ENCODE data around the gene NLRP12. TPM values are rescaled to one million over a fixed set of nuclear protein-coding genes. Genes with fewer than 3 reads are reported as not detected.
"Not testable (repeated sequence)": the region's sequence is repeated elsewhere in the genome, so short reads cannot be mapped to it uniquely, and the experiment has no call there.

Gene NLRP12
- total RNA-seq, 2 donors from 2014 or later, result not detected

- H3K9me3 Mint-ChIP-seq, result no peaks in the 10 kb centered on the region
- H3K36me3 Mint-ChIP-seq (ENCODE audit: low read depth), result no peaks in the 10 kb centered on the region
- no peak overlapping the region for H3K4me3 Mint-ChIP-seq
- peaks cover 11% of the 10 kb centered on the region for H3K4me1 Mint-ChIP-seq
- ATAC-seq (replicated peaks), result peak; percentile 59
- peaks cover 12% of the 10 kb centered on the region for H3K27me3 Mint-ChIP-seq
- H3K27ac Mint-ChIP-seq, result no peak overlapping the region
Observed at GRCh38 chr19:53853707-53854106, 29.6 kb upstream of the NLRP12 start.

DNA sequence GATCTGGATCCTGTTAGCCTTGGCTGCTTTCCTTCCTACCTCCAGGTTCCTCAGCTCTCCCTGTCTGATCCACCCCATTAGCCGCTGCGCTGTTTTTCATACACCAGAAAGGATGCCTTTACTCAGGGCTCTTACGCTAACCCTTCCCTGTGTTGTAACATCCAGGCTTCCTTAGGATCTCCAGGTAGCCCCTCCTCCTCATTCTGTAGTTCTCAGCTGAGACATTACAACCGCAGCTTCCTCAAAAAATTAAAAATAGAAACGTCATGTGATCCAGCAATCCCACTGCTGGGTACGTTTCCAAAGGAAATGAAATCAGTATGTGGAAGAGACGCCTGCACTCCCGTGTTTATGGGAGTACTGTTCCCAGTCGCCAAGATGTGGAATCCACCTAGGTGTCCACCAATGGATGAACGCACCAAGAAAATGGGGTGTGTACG is 25.1 kb upstream of the NLRP12 start:
- Mint-ChIP-seq H3K27me3 (peaks cover 16% of the 10 kb centered on the region), H3K4me3 (no peak overlapping the region), H3K9me3 (no peaks in the 10 kb centered on the region), H3K36me3 (ENCODE audit: low read depth) (no peaks in the 10 kb centered on the region), H3K4me1 (peaks cover 11% of the 10 kb centered on the region), H3K27ac (no peak overlapping the region)
- no peak for ATAC-seq (replicated peaks)

DNA sequence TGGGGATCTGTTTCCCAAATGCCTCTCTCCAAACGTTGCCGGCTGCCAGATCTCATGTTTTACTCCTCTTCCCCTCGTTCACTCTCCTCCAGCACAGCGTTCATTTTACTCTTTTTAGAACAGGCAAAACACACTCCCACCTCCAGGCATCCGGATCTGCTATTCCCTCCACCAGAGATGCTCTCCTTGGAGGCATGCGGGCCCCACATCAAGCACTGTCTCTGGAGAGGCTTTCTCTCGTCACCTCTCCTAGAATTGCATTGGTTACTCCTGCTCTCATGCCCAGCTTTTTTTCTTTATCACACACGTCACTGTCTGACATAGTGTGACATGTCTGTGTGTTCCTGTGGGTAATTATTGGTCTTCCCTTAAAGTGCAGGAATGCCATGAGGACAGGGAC is 23.4 kb upstream of the NLRP12 start:
- Mint-ChIP-seq H3K27ac (no peak overlapping the region), H3K36me3 (ENCODE audit: low read depth) (no peaks in the 10 kb centered on the region), H3K9me3 (no peaks in the 10 kb centered on the region), H3K27me3 (peaks cover 13% of the 10 kb centered on the region), H3K4me3 (no peak overlapping the region), H3K4me1 (peaks cover 6% of the 10 kb centered on the region)
- no peak for ATAC-seq (replicated peaks)

GRCh38 chr19:53844849-53845246 is 20.7 kb upstream of the NLRP12 start:
- peak; percentile 37 for ATAC-seq (replicated peaks)
- no peaks in the 10 kb centered on the region for H3K9me3 Mint-ChIP-seq
- no peak overlapping the region for H3K27ac Mint-ChIP-seq
- H3K36me3 Mint-ChIP-seq (ENCODE audit: low read depth), result no peaks in the 10 kb centered on the region
- no peak overlapping the region for H3K4me3 Mint-ChIP-seq
- peaks cover 5% of the 10 kb centered on the region for H3K4me1 Mint-ChIP-seq
- peaks cover 10% of the 10 kb centered on the region for H3K27me3 Mint-ChIP-seq

DNA sequence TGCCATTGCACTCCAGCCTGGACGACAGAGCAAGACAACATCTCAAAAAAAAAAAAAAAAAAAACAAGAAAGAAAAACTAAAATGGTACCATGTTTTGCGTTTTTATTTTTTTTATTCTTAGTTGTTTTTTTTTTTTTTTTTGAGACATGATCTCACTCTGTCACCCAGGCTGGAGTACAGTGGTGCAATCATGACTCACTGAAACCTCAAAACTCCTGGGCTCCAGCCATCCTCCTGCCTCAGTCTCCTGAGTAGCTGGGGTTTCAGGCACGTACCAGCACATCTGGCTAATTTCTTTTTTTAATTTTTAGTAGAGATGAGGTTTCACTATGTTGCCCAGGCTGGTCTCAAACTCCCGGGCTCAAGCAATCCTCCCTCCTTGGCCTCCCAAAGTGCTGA is 16.8 kb upstream of the NLRP12 start:
- not testable (repeated sequence) for H3K36me3 Mint-ChIP-seq (ENCODE audit: low read depth); H3K4me1 Mint-ChIP-seq; H3K27me3 Mint-ChIP-seq; H3K4me3 Mint-ChIP-seq; H3K9me3 Mint-ChIP-seq; H3K27ac Mint-ChIP-seq
- peak; percentile 42 for ATAC-seq (replicated peaks)

GRCh38 chr19:53840241-53840640 is 16.1 kb upstream of the NLRP12 start:
- H3K9me3 Mint-ChIP-seq; H3K36me3 Mint-ChIP-seq (ENCODE audit: low read depth); H3K27me3 Mint-ChIP-seq; ATAC-seq (replicated peaks); H3K4me3 Mint-ChIP-seq; H3K27ac Mint-ChIP-seq; H3K4me1 Mint-ChIP-seq: not testable (repeated sequence)

GRCh38 chr19:53838446-53838845 is 14.3 kb upstream of the NLRP12 start:
- not testable (repeated sequence) for H3K4me3 Mint-ChIP-seq

DNA sequence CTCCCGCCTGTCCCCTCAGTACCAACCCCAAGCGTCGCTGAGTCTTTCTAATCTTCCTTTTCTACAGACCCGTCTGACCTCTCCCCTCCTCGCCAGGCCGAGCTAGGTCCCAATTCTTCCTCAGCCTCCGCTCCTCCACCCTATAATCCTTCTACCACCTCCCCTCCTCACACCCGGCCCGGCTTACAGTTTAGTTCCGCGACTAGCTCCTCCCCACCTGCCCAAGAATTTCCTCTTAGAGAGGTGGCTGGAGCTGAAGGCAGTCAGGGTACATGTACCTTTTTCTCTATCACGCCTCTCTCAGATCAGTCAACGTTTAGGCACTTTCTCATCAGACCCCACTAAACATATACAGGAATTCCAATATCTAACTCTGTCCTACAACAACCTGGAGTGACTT is 8.7 kb upstream of the NLRP12 start:
- H3K27ac Mint-ChIP-seq; H3K9me3 Mint-ChIP-seq; H3K4me1 Mint-ChIP-seq; H3K36me3 Mint-ChIP-seq (ENCODE audit: low read depth); H3K4me3 Mint-ChIP-seq; ATAC-seq (replicated peaks): not testable (repeated sequence)
- H3K27me3 Mint-ChIP-seq, result peaks cover 38% of the 10 kb centered on the region

More at GRCh38 chr19:53838446-53838845, 14.3 kb upstream of the NLRP12 start:
- H3K4me1 Mint-ChIP-seq; ATAC-seq (replicated peaks); H3K9me3 Mint-ChIP-seq; H3K36me3 Mint-ChIP-seq (ENCODE audit: low read depth); H3K27ac Mint-ChIP-seq: not testable (repeated sequence)
- peaks cover 22% of the 10 kb centered on the region for H3K27me3 Mint-ChIP-seq

DNA sequence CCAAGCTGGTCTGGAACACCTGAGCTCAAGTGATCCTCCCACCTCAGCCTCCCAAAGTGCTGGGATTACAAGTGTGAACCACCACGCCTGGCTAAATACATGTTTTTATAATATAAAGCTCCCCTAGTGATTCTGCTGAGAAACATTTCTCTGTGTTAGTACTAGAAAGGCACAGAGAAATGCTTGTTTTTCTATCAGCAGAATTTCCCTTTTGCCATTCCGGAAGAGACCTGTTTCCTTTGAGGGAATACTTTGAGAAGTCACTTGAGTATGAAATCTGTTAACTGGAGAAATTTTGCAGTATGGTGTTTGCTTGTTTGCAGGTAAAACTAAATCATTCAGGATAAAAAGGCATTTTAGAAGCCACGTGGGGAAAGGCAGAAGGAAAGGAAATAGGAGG is 4.4 kb upstream of the NLRP12 start:
- H3K36me3 Mint-ChIP-seq (ENCODE audit: low read depth), result no peaks in the 10 kb centered on the region
- peaks cover 41% of the 10 kb centered on the region for H3K27me3 Mint-ChIP-seq
- no peaks in the 10 kb centered on the region for H3K9me3 Mint-ChIP-seq
- H3K27ac Mint-ChIP-seq, result no peak overlapping the region
- H3K4me1 Mint-ChIP-seq, result no peaks in the 10 kb centered on the region
- no peak overlapping the region for H3K4me3 Mint-ChIP-seq
- ATAC-seq (replicated peaks), result no peak

- H3K4me3 Mint-ChIP-seq, result no peak overlapping the region
- no peak for ATAC-seq (replicated peaks)
Observed at GRCh38 chr19:53826876-53827275, 2.8 kb upstream of the NLRP12 start.

GRCh38 chr19:53823380-53824120 is 564 bp downstream of the NLRP12 start:
- H3K36me3 Mint-ChIP-seq (ENCODE audit: low read depth), result no peaks in the 10 kb centered on the region
- peaks cover 19% of the 10 kb centered on the region for H3K27me3 Mint-ChIP-seq
- no peak for ATAC-seq (replicated peaks)
- H3K4me1 Mint-ChIP-seq, result no peaks in the 10 kb centered on the region
- no peak overlapping the region for H3K4me3 Mint-ChIP-seq
- H3K9me3 Mint-ChIP-seq, result no peaks in the 10 kb centered on the region
- no peak overlapping the region for H3K27ac Mint-ChIP-seq

More at GRCh38 chr19:53826876-53827275, 2.8 kb upstream of the NLRP12 start:
- Mint-ChIP-seq H3K27me3 (peaks cover 26% of the 10 kb centered on the region), H3K9me3 (no peaks in the 10 kb centered on the region), H3K4me1 (no peaks in the 10 kb centered on the region), H3K27ac (no peak overlapping the region), H3K36me3 (ENCODE audit: low read depth) (no peaks in the 10 kb centered on the region)

DNA sequence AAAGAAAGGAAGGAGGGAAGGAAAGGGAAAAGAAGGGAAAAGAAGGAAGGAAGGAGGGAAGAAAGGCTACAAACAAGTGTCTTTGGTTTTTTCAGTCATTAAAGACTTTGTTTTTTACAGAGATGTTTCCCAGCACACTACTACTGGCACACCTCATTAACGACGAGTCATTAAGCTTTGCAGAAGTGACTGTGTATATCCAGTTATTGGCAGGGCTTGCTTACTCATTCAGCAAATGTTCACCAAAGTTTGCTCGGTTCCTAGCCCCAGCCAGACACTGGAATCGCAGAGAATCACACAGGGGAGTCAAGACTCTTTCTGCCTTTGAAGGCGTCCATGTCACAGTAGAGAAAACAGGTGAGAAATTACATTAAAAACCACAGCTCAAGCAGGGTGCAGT is 4.3 kb downstream of the NLRP12 start:
- Mint-ChIP-seq H3K27ac (no peak overlapping the region), H3K27me3 (peaks cover 11% of the 10 kb centered on the region), H3K9me3 (no peaks in the 10 kb centered on the region), H3K4me1 (no peaks in the 10 kb centered on the region), H3K4me3 (no peak overlapping the region), H3K36me3 (ENCODE audit: low read depth) (no peaks in the 10 kb centered on the region)
- no peak for ATAC-seq (replicated peaks)

DNA sequence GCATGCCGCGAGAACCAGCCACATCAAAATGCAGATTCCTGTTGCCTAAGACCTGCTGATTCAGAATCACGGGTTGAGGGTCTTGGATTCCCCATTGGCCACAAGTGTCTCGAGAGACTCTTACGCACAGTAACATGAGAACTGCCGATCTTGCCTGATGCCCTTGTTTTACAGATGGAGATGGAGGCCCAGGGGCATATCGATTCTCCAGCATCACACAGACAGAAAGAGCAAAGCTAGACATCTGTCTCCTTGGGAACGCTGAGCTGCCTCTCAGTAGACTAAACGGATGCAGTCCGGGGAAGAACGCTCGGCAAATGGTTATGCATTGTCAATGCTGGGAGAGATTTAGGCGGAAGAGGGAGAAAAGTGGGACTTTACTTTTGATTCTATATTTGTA is 5.4 kb downstream of the NLRP12 start:
- Mint-ChIP-seq H3K9me3 (no peaks in the 10 kb centered on the region), H3K36me3 (ENCODE audit: low read depth) (no peaks in the 10 kb centered on the region)

GRCh38 chr19:53813996-53814395 is 10.1 kb downstream of the NLRP12 start:
- no peaks in the 10 kb centered on the region for H3K4me1 Mint-ChIP-seq
- no peaks in the 10 kb centered on the region for H3K9me3 Mint-ChIP-seq
- no peaks in the 10 kb centered on the region for H3K27me3 Mint-ChIP-seq
- no peaks in the 10 kb centered on the region for H3K36me3 Mint-ChIP-seq (ENCODE audit: low read depth)
- peak; percentile 42 for ATAC-seq (replicated peaks)
- H3K27ac Mint-ChIP-seq, result no peak overlapping the region
- H3K4me3 Mint-ChIP-seq, result no peak overlapping the region

More for the DNA sequence above, 5.4 kb downstream of the NLRP12 start:
- Mint-ChIP-seq H3K27ac (no peak overlapping the region), H3K27me3 (peaks cover 3% of the 10 kb centered on the region), H3K4me3 (no peak overlapping the region), H3K4me1 (no peaks in the 10 kb centered on the region)
- no peak for ATAC-seq (replicated peaks)

- ATAC-seq (replicated peaks), result no peak
- Mint-ChIP-seq H3K27ac (no peak overlapping the region), H3K4me1 (no peaks in the 10 kb centered on the region), H3K36me3 (ENCODE audit: low read depth) (no peaks in the 10 kb centered on the region), H3K4me3 (no peak overlapping the region), H3K9me3 (no peaks in the 10 kb centered on the region), H3K27me3 (no peaks in the 10 kb centered on the region)
Observed at GRCh38 chr19:53812335-53812734, 11.8 kb downstream of the NLRP12 start.

DNA sequence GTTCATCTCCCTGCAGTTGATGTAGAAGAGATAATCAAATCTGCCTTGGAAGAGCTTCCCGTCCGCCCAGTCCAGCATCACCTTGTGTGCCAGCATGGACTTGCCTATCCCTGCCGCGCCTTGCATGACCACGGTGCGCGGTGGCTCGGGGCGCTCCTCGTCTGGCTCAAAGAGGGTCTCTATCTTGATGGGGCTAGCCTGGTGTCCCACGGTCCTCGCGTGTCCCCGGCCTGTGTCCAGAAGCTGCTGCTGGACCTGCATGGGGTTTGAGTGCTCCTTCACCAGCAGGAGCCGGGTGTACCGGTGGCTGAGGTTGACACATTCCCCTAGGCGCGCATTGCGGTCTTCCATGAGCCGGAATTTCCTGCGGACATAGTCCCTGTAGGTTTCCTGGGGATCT is 13.2 kb downstream of the NLRP12 start:
- no peak overlapping the region for H3K27ac Mint-ChIP-seq
- H3K9me3 Mint-ChIP-seq, result no peaks in the 10 kb centered on the region
- no peaks in the 10 kb centered on the region for H3K27me3 Mint-ChIP-seq

More for the DNA sequence above, 13.2 kb downstream of the NLRP12 start:
- no peak for ATAC-seq (replicated peaks)
- Mint-ChIP-seq H3K4me1 (no peaks in the 10 kb centered on the region), H3K36me3 (ENCODE audit: low read depth) (no peaks in the 10 kb centered on the region), H3K4me3 (no peak overlapping the region)
